GM19099 (cell line): ENCODE measurements around the gene SGO2.

ENCODE experiments used
- POLR2A ChIP-seq: IDR thresholded peaks from 3 replicates; pipeline ENCODE4 v1.6.1; 2011; ENCODE audit warnings: low read depth; ENCODE audit not compliant: insufficient read length; ENCODE audit errors: extremely low read depth

SGO2 gene

DNA sequence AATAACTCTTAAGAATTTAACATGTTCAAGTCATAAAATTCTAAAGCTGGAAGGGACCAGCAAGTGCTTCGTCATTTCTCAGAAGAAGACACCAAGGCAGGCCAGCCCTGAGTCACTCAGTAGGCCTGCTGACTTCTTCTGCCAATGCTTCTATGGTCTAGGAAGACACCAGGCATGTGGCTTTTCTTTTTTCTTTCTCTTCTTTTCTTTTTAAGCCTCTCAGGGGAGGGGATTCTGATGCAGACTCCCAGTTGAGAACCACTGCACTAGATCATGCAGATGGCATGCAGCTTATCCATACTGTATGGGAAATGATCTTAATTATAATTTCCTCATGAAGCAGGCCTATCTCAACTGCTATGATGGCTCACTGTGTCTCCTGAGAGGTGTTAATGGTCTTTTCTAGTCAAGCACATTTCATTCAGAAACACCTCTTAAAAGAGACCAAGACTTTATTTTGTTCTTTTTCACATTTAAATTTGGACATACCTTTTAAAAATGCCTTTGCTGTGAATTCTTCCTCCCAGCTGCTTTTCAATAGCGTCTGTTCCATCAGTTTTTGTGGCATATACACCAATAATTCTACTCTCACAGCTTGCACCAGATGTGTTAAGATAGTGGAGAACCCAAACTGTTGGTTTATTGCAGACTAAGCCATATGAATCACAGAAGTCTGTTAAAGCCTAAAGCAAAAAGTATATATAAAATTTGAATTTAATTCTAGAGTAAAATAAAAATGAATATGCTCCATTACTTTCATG is 27.4 kb upstream of the SGO2 start:
- TF ChIP-seq POLR2A, result no peak

DNA sequence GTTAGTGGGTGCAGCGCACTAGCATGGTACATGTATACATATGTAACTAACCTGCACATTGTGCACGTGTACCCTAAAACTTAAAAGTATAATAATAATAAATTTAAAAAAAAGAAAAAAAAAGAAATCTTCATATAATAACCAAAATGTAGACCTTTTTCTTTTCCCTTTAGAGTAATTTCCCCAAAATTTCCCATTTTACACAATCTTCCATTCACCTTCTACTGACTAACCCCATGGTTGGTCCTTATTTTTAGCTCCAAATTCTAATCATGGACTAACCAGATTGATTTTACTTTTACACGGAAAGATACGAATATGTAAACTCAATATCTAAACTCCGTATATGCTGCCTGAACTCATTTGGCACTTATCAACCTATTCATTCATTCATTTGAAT is 23.8 kb upstream of the SGO2 start:
- no peak for TF ChIP-seq POLR2A

DNA sequence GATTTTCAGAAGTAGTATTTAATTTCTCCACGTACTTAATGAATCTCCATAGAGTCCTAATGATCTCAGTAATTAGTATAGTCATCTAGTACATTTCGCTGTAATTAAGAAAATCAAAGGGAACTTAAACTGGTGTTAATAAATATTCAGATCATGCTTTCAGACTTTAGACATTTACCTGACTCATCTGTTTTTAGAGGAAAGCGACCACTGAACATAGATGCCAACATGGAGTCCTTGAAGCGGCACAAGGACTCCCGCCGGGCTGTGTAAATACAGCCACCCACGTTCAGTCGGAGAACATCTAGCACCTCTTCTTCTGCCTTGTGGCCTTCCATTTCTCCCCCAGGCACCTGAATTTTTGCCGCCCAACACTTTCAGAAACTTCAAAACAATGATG is 19.3 kb upstream of the SGO2 start:
- no peak for TF ChIP-seq POLR2A

DNA sequence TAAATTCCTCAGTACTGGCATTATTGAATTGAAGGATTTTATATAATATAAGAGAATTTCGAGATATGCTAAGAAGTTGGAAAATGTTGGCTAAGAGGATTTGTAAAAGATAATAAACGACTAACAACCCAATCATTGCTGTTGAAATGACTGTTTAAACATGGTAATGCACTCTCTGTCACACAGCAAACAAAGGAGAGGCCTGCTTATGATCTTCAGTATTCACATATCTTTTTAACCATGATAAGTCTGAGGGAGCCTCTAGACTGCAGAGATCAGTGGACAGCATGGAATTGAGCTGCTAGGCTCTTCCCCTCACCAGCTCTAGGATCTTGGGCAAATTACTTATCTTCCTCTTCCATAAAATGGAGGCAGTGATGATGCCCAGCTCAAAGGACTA is 18.8 kb upstream of the SGO2 start:
- no peak for TF ChIP-seq POLR2A

DNA sequence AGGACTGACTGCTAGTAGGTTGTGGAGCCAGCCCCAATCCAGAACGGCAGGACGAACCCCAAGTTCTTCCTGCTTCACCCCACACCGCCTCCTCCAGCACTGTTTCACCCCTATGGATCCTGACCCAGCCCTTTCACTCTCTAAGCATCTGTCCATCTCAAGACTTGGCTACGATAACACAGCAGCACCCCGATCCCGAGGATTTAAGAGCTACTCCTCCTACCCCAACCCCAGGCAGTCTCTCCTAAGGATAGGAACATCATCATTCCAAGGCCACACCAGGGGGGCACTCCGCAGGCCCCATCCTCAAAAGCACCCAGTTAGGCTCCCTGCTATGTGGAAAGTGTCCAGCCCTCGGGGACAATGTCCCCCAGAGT is 16.8 kb upstream of the SGO2 start:
- TF ChIP-seq POLR2A, result no peak

DNA sequence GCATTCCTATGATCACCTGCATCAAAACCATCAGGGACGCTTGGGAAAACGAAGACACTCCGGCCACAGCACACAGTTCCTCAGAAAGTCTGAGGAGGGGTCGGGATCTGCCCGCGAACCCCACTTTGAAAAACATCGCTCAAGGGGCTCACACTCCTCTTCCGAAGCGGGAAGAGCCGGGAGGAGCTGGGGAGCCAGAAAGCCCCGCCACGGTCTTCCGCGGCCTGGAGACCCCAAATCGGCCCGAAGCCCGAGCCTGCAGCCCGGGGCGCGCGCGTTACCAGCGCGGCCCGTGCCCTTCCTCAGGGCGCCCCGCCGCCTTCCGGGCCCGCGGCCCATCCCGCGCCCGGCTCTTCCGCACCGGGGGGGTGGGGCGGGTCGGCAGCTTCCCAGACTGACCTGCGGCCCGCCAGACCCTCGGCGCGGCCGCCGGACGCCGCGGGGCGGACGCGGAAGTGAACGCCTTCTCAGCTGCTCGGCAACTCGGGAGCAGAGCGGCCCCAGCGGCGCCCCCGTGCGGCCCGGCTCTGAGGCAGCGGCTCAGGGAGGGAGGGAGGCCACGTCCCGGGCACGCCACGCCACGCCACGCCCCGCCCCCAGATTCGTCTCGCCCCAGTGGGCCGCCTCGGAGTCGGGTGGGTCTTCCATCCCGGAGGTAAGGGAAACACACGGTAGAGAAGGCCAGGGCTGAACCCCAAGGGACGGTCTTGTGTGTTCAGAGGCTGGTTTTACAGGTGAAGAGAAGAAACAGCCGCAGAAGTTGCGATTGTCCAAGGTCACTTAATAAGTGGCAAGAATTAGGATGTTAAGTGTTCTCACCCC is 16.2 kb upstream of the SGO2 start, which contains the start of gene KCTD18:
KCTD18 (minus strand) TSS at position 457 of the 822 bp plus-strand sequence. CDS start 3,052 bp downstream, outside the sequence.
- TF ChIP-seq POLR2A, result peak; percentile 87

DNA sequence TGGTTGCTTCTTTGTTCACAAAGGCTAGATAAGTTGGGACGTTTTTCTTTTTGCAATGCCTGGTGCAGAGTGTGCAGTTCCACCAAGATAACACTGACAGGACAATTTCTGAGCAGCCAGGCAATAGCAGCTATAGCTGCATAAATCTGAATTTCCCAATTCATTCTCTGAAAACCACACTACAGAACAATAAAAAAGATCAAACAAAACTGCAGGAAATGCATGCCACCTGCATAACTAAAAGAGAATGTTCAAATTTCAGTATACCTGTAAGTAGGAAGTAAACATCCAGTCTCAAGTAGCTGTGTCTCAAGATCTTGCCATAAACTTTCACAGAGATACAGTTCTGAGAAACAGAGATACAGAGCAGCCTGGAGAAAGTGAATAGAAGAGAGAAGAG is 10.9 kb upstream of the SGO2 start:
- no peak for TF ChIP-seq POLR2A

DNA sequence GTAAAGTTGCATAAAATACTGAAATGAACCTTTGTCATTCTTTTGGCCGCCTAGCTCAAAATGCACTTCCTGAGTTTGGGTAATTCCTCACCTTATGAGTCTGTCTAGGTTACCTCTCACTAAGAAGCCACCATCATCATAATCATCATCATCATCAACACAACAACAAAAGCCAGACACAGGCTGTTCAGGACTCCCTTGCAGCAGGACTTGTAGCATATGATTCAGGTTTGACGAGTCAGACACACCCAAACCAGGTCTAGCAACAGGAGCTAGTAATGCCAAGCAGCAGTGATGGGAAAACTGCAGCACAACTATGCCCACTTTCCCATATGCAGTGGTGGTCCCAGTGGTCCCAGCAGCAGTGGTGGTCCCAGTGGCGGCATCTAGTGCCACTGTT is 2.8 kb upstream of the SGO2 start:
- TF ChIP-seq POLR2A, result no peak

DNA sequence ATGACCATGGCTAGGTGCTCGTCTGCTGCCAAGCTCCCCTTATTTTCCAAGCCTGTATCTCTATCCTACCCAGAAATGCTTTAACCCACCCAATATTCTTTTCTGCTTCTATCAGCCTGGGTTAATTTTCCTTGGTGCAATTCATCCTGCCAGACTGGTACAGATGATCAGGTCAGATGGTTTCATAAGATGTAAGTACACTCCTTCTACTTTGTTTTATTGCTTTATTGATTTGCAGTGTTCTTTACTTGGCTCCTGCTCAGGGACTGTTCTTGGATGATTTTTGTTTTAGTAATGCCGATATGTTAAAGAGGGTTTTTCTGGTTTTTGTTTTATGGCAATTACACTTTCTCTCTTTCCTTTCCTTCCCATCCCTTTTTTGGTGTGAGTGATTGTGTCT is 2.4 kb upstream of the SGO2 start:
- no peak for TF ChIP-seq POLR2A

DNA sequence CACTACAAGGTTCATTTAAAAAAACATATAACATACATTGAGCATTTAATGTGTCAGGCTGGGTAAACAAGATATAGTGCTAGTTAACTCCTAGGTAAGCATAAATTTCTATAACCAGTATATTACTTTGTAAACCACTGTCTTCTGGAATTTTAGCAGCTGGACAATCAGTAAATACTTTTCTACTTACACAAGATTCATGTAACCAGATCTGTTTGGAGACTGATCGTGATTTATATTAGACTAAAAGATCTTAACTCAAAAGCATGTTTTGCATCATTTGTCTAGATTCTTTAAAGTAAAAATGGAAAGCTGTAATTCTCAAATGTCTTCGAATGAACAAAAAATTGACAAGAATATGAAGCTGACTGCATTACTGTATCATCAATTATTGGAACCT is 941 bp upstream of the SGO2 start:
- no peak for TF ChIP-seq POLR2A

DNA sequence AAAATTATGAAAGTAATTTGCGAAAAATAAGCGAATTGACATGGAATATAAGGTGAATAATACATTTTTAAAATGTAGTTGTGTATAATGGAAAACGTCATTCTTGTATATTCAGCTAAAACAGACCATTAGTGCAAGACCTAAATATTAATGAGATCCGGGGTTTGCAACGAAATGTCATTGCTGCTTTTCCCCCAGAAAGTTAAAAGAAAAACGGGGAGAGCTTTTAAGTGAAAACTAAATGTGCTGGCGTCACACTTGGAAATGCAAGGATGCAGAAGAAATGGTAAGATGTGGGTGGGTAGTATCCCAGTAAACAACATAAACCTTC is 491 bp upstream of the SGO2 start:
- no peak for TF ChIP-seq POLR2A

DNA sequence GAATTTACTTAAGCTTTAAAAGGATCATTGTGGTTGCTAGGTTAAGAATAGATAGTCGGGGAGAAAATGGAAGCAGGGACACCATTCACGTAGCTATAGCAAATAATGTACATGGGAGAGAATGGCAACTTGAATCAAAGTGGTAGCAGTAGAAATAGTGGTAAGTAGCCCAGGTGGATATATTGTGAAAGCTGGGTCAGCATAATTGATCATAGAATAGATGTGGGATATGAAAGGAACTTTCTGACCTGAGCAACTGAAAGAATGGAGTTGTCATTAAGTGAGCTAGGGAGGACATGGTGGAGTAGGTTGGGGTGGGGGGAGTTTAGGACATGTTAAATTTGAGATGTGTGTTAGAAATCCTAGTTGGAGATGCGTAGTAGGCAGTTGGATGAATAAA is 2.2 kb downstream of the SGO2 start:
- no peak for TF ChIP-seq POLR2A

DNA sequence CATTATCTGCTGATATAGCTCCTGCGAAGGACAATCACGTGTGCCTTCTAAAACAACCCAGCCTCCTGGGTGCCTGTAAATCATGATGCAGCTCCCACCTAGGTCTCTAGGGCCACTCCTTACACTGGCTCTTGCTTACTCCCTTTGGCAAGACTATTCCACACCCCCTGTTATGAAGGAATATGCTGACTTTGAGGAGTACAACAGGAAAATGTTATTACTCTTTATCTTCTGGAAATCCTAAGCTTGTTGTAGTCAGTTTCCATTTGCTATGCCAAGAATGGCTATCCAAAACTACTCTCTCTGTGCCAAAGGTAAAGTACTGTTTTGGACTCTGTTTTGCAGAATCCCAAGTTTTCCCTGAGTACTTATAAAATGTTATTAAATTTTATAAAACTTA is 7.7 kb downstream of the SGO2 start:
- TF ChIP-seq POLR2A, result no peak

DNA sequence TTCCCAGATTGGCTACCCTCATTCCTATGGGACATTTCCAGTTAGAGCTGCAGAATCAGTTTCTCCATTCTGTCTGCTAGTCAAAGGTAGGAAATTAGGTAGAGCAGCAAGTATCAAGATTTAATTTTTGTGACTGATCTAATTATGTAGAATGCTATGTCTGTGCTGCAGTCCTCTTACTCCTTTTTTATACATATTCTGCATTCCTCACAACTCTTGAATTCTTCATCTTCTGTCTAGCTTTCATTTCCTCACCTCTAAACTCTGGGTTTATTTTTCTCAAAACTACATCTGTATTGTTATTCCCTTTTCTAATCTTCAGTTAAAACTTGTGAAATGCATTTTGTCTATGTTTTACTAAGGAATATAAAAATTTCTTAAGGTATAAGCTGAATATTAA is 8.6 kb downstream of the SGO2 start:
- no peak for TF ChIP-seq POLR2A

DNA sequence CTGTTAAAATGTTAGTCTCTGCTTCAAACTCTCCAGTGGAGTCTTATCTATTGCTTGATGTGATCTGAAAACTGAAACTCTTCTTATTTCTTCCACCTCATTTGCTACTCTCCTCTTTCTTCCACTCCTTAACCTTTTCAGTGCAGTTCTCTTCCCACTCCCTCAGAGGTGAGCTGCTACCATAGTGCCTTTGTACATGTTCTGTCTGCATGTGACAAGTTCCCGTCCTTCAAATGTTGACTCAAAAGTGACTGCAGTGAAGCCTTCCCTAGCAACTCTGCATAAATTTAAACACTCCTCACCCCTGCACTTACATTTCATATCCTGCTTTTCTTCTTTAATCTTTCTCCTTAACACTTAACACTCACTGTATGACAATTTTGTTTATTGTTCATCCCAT is 12.1 kb downstream of the SGO2 start:
- no peak for TF ChIP-seq POLR2A

DNA sequence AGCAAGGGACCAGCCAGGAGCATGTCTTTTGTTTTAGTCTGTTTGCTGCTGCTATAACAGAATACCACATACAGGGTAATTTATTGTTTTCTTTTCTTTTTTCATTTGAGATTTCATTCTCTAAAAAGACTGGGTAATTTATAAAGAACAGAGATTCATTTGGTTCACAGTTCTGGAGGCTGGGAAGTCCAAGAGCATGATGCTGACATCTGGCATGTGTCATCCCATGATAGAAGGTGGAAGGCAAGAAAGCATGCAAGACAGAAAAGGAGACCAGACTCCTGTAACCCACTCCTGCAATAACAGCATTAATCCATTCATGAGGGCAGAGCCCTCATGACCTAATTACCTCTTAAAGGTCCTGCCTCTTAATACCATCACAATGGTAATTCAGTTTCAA is 14.8 kb downstream of the SGO2 start:
- no peak for TF ChIP-seq POLR2A
